HG02943 (cell line): ENCODE results near the gene CABP1.

Source experiments
- ATAC-seq: cut with Tn5 transposase; IDR thresholded peaks from one replicate; pipeline ENCODE4 v1.9.1; 2021; ENCODE audit warnings: mild to moderate bottlenecking, low read depth, moderate library complexity; ENCODE audit not compliant: unreplicated experiment

CABP1 gene

DNA sequence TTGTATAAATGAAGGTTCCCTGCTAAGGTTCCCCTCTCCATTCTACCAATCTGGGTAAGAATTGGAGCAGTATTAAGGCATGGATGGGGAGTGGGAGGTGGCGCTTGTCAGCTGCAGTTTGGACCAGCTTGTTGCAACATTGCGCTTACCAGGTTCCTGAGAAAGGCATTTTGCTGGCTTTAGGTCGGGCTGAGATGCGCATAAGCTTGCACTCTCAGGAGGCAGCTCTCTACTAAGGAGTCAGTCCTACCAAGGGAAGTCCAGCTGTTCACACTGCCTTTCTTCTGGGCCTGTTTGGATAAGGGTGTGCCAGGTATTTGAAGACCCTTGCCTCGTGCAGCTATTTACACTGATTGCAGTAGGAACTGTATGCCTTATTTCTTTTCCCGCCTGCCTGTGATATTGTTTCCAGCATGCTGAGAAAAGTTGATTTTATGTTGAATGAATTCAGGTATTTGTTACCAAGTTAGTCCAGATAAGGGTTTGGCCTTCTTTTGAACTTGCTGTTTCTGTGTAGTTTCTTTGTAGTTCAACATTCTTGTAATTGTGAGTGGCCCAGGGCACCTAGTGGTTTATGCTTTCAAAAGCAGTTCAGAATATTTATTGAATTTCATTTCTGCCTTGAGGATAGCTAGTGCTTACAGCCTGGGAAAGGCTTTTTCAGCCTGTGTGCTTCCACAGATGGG lies 49.1 kb downstream of the CABP1 start:
- ATAC-seq, result no peak

DNA sequence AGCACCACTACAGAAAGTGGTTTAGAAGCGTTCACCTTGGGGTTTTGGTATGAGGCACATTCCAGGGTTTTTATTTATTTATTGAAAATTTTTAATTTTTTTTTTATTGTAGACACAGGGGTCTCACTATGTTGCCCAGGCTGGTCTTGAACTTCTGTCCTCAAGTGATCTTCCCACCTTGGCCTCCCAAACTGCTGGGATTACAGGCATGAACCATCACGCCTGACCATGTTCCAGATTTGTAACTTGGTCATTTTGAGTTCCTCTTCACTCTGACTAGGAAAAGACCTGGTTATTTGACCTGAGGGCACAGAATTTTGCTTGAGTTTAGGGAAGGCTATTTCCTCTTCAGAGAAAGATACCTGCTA lies 49.6 kb downstream of the CABP1 start:
- no peak for ATAC-seq

- ATAC-seq, result no peak
Observed at GRCh38 chr12:120690978-120691377, 50.6 kb downstream of the CABP1 start.

DNA sequence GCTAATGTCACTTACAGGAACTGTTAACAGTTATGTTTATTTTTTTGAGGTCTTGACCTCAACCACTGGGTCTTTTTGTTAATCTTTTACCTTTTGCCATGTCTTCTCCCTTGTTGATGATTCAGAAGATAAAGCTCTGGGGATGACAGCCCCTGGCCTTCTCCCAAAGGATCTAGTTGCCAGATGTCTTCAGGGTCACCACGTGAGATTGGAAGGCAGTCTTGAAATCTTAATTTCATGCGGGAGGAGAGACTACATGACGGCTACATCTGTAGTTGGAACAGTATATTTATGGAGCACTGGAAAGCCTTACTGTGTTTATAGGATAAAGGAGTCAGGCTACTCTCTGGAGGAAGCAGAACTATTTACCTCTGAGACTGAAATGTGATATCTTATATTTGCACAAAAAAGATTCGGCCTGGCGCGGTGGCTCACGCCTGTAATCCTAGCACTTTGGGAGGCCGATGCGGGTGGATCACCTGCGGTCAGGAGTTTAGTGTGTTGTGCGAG lies 52.2 kb downstream of the CABP1 start:
- no peak for ATAC-seq

DNA sequence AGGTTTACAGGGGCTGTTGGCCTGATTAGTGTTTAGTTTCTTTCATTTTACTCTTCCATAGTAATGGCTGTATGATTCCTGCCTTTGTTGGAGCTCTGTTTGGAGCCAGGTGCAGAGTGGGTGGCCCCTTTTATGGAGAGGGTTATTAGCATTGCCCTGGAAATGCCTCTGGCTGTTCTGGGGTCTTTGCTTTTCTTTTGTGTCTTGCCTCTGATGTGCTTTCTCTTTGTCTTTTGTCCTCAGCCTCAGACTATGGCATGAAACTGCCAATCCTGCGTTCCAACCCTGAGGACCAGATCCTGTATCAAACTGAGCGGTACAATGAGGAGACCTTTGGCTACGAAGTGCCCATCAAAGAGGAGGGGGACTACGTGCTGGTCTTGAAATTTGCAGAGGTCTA lies 53.4 kb downstream of the CABP1 start:
- ATAC-seq, result no peak

DNA sequence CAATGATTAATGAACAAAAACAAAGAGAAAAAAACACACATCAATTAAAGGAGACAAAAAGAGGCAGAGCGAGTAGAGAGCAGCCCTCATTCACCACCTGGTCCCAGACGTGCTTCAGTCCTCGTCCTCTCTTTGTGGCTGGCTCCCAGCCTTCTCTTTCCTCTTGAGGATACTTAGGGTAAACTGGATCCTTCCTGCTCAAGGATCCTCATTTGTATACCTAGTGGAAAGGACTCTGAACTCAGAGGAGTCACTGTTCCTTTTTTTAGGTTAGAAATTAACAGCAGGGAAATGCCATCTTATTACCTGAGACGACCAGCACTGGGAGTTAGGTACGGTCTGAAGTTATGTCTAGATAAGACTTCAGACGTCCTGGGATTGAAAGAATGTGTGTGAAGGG lies 56.2 kb downstream of the CABP1 start:
- ATAC-seq, result no peak

DNA sequence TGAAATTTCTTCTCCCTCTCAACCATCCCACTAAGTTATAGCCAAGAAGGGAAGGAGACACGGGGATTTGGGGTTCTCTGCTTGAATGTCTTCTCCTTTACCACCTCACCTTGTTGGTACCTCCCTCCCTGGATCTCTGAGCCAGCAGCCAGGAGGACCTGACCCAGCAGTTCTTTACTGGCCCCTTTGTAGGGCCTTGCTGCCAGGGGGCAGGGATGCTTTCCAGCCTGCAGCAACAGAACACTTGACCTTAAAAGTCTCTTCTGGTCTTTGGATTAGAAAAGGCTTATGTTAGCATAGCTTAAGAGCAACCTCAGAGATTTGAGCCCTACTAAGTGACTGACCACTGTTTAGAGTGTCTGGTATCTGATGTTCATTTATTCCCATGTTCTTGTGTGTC lies 56.9 kb downstream of the CABP1 start:
- ATAC-seq, result no peak

GRCh38 chr12:120698665-120699064 lies 58.2 kb downstream of the CABP1 start:
- no peak for ATAC-seq

DNA sequence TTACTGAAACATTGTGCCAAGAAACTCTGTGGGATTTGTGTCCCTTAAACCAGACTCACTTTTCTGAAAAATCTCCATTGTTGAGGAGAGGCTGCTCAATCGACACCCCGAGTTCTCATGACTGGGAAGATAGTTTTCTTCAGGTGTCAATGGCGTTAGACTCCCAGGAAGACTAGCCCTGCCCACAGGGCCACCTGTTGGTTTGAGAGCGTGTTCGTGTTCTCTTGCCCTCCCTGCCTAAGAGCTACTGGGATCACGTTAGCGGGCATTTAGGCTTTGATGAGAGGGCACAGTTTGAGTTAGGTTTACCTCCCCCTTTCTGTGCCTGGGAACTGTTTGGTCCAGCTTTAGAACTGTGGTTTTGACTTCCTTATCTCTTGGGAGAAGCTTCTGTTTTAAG lies 59.1 kb downstream of the CABP1 start:
- ATAC-seq, result no peak

GRCh38 chr12:120700886-120701285 lies 60.5 kb downstream of the CABP1 start:
- no peak for ATAC-seq

DNA sequence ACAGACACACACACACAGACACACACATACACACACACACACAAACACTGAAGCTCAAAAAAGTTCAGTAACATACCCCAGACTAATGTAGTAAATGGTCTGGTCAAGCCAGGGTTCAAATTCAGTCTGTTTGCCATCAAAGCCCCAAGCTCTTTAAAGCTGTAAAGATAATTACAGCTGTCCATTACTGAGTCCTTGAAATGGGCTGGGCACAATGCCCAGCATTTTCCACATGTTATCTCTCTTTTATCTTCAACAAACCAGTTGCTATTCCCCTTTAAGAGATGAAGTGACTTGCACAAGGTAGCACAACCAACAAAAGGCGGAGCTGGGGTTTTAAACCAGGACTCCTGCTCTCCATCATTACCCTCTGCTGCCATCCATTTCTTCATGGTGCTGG lies 62.2 kb downstream of the CABP1 start:
- no peak for ATAC-seq

GRCh38 chr12:120703311-120703942 lies 63.0 kb downstream of the CABP1 start:
- no peak for ATAC-seq

DNA sequence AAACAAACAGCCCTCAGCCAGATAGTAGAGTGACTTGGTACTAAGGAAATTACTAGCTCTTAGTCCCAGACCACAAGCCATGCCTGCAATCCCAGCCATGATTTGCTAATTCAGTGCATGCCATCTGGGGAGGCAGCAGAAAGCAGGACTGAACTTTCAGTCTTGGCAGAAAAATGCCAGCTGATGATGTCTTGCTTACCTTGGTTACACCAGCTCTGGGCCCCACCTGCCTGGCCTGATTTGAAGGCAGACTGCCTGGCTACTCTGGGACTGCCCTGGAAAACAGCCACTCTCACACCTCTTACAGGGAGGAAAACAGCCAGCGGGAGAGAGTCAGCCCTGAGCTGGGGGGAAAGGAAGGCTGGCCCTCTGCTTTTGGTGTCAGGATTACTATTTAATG lies 65.2 kb downstream of the CABP1 start:
- ATAC-seq, result no peak

- ATAC-seq, result no peak
Observed at GRCh38 chr12:120706029-120706428, 65.6 kb downstream of the CABP1 start.

GRCh38 chr12:120708651-120709050 lies 68.2 kb downstream of the CABP1 start:
- ATAC-seq, result no peak

GRCh38 chr12:120710031-120710804 lies 69.8 kb downstream of the CABP1 start, which contains the start of gene UNC119B:
Gene UNC119B, plus strand, starts transcription at chr12:120710458. Its CDS starts 17 bp downstream, at chr12:120710475.
- peak; percentile 54 for ATAC-seq

DNA sequence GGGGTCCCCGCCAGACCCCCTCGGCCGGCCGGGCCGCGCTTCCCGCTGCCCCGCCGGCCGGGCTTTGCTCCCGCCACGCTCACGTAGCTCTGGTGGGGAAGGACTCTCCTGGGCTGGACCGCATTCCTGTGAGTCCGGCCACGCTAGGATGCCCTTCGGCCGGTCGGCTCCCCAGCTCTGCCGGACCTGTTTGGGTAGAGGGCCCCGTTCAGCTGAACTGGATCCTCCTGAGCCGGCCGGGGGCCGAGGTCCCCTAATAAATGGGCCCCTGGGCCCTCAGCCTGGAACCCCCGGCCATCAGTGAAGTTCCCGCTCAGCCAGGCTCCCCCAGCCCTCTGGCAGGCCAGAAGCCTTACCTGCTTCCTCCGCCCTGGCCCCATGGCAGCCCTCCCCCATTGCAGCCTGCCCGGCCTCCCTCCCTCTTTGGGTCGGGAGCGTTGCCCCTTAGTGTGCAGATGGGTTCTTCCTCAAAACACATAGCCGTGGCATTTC lies 70.4 kb downstream of the CABP1 start:
- ATAC-seq, result no peak

GRCh38 chr12:120711411-120711810 lies 71.0 kb downstream of the CABP1 start:
- ATAC-seq, result no peak

GRCh38 chr12:120712610-120713009 lies 72.2 kb downstream of the CABP1 start:
- no peak for ATAC-seq

DNA sequence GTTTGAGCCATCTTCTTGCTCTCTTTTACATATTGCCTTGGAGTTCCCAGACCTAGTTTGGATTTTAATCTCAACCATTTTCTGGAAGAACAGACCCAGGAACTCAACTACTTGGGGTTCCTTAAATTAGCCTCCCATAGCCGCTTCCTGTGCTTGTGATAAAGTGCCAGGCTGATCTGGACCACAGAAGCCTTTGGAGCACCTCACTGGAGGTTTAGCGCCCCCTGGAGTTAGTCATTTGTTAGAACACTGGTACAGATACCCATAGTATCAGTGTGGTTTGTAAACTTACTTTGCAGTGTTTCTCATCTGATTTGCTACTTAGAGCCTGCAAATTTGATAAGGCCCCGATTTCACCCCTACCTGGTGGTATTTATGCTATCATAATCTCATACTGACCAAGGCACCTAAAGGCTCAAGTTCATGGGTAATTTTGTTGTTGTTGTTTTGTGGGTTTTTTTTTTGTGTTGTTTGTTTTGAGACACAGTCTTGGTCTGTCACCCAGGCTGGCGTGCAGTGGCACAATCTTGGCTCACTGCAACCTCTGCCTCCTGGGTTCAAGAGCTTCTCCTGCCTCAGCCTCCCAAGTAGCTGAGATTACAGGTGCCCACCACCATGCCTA lies 73.5 kb downstream of the CABP1 start:
- ATAC-seq, result no peak
